Hematopoietic multipotent progenitor cell (in vitro differentiated cells): ENCODE data around the gene FADS3. TPM values are rescaled to one million over a fixed set of nuclear protein-coding genes. Genes with fewer than 3 reads are reported as not detected.

Experiments used
- DNase-seq, 3 donors: peaks; one replicate each; pipeline ENCODE4 v3.0.0-alpha.2; 2011 to 2015; ENCODE audit warnings: low read depth in 2 of 3, low spot score in 2 of 3
- total RNA-seq: library from RNA; depleted of rRNA; stranded (reverse); fragments of >200 nt; gene quantifications from one replicate; pipeline ENCODE4 v1.2.3, GENCODE V29; 2012

The FADS3 gene
- total RNA-seq, 1 donor, result 52.2 TPM

- DNase-seq, result no peak
These were observed 28.4 kb downstream of the FADS3 start for GRCh38 chr11:61862714-61863547.

DNA sequence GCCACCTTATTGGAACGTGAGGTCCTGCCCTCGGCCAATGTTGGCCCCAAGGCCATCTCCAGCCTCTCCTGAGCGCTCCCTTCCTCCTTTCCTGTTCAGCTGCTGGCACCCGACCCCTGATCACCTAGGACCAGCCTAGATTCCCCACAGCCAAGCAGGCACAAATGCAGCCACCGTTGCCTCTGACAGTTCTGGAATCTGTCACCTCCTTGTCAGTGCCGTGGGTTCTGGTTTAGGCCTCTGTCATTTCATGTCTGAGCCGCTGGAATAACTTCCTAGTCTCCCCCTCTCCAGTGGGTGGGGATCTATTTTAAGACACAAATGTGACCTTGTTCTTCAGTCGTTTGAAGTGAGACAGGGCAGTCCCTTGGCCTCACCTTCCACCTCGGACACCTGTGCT is 29.7 kb downstream of the FADS3 start:
- no peak for DNase-seq

DNA sequence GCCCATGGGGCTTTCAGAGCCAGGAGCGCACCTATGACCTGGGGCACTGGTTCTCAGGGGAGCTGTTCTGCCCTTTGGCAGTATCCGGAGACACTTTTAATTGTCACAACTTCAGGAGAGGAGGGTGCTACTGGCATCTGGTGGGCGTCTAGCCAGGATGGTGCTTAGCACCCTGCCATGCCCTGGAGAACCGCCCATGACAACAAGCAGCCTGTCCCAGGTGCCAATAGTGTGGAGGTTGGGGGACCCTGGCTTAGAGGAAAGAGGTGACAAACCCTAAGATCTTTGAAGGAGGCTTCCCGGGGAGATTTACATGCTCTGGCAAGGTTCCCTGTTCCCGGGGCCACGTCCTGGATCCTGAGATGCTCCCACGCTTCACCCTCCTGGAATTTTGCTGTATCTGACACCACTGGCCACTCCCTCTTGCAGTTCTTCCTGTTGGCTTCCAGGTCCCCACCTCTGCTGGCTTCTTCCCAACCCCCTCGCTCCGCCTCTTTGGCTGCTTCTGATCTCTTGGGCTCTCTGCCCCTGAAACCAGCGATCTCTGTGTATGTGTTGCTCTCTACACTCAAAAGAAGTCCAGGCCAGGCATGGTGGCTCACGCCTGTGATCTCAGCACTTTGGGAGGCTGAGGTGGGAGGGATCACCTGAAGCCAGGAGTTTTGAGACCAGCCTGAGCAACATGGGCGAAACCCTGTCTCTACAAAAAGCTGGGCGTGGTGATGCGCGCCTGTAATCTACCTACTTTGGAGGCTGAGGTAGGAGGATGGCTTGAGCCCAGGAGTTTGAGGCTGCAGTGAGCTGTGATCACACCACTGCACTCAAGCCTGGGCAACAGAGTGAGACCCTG is 31.1 kb downstream of the FADS3 start:
- no peak for DNase-seq

- no peak for DNase-seq
These were observed 35.2 kb downstream of the FADS3 start for GRCh38 chr11:61855939-61856680.

- DNase-seq, result no peak
These were observed 36.2 kb downstream of the FADS3 start for GRCh38 chr11:61854966-61855714.

GRCh38 chr11:61854206-61854895 is 37.0 kb downstream of the FADS3 start:
- no peak for DNase-seq

DNA sequence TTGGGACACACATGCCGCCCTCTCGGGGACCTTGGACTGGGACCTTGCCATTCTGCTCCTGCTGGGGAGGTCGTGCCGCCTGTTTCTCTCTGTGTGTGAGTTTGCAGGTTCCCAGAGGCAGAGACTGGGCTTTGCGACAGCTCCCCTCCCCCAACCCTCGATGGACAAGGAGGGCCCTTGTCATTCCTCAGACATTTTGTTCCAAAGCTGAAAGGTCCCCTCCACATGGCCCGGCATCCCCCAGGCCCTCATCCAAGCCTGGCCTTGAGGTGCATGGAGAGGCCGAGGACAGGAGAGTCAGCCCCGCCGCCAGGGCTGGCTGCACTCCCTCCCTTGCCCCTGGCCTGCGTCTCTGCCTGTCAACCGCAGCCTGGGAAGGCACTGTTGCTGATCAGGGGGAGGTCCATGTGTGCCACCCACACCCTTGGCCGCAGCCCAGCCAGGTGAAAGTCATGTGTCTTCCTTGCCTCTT is 37.6 kb downstream of the FADS3 start:
- DNase-seq, result no peak

DNA sequence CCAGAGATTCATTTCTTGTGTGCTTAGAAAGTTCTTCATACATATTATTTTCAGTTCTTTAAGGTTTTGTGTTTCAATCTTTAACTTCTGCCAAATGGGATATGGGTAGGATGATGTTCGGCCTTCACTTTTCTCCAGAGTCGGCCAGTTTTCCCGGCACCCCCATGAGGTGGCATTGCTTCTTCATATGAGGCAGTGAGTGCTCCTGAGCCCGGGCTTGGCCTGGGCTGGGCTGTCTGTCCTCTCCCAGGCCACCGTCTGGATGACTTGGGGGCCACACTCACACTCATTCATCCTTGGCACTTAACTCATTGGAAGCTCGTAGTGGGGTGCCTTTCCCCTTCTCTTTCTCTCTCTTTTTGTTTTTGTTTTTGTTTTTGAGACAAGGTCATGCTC is 39.4 kb downstream of the FADS3 start:
- no peak for DNase-seq

DNA sequence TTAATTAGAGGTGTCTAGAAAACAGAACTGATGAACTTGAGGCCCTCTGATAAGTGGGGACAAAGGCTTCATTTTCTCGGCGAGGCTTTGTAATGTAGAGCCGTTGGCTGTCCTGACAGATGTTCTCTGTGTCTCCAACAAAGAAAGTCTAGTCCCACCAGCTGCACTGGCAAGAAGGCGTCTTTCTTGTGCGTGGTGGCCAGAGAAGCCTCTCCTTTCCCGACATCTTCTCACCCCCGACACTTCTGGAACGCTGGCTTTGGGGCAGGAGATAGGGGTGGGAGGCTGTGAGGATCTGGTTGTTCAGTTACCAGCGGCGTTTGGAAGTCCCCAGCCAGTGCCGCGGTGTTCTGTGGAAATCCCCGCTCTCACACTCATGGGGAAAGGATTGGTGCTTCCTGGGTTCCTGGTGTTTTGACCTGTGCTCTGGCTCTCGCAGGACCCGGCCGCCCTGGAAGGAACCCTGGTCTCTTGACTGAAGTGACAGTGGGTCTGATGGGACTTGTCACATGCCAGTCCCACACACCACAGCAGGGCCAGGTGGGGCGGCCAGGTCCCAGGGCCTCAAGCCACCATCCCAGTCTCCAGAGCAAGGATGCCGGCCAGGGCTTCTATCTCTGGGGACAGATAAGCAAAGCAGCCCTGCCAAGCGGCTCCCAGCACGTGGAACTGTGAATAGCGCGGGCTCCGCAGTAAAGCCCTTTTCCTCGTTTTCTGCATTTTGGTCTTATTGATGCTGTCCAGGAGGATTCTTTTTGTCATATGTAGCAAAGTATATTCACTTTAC is 40.0 kb downstream of the FADS3 start:
- no peak for DNase-seq

- no peak for DNase-seq
These were observed 40.7 kb downstream of the FADS3 start for GRCh38 chr11:61850687-61851086.

DNA sequence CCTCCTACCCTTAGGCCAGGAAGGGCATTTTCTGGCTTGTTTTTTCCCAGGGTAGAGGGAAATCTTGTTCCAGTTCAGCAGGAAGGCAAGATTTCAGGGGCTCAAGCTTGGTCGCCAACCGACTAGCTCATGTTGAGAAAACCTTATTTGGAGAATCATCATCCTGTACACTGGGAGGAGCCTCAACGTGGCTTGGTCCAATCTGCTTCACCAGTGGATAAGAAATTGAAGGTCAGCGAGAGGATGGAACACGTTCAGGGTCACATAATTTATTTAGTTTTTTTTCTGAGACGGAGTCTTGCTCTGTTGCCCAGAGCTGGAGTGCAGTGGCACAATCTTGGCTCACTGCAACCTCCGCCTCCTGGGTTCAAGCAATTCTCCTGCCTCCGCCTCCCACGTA is 42.7 kb downstream of the FADS3 start:
- DNase-seq, result no peak

GRCh38 chr11:61847914-61848581 is 43.3 kb downstream of the FADS3 start:
- DNase-seq, result no peak

- no peak for DNase-seq
These were observed 44.9 kb downstream of the FADS3 start for GRCh38 chr11:61846362-61847020.

DNA sequence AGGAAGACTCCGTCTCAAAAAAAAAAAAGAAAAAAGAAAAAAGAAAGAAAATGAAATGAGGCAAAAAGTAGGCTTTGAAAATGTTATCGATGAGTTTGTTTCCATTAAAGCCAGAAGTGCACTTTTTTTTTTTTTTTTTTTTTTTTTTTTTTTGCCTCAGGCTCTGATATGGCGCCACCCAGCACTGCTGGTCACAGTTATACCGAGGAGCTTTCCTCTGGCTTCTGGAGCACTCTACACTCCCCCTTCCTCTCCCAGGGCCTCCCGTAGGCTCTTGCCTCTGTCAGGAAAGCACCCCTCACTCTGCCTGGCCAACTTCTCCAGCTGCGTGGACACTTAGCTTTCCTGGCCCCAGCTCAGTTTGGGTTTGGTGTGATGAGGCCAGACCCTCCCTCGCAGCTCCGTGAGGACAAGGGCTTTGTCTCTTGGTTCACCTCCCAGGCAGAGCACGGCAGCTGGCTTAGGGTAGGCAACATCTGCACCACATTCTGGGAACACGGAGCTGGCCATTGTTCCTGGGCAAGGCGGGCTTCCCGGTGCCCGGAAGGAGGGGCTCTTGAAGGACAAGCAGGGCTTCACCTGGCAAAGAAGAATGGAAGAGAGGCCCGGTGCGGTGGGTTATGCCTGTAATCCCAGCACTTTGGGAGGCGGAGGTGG is 46.3 kb downstream of the FADS3 start:
- no peak for DNase-seq

DNA sequence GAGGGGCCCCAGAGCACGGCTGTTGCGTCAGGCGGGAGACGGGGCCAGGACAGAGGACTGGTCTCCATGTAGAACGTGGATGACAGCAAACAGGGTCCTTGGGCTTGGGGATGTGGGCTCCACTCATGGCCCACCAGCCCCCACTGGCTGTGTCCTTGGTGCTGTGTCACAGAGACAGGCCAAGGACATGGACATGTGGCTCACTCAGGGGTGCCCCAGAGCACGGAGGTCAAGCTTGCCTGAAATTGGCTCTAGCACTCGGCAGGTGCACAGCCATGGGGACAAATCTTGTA is 48.9 kb downstream of the FADS3 start:
- no peak for DNase-seq

- no peak for DNase-seq
These were observed 49.5 kb downstream of the FADS3 start for GRCh38 chr11:61841636-61842527.

GRCh38 chr11:61840371-61840770 is 51.0 kb downstream of the FADS3 start:
- no peak for DNase-seq
